Neuronal stem cell (in vitro differentiated cells): Measurements from ENCODE around the gene AMBRA1.
A peak's percentile ranks its signal among the peaks of the same experiment; 100 is the strongest.

Source experiments
- DNase-seq: peaks from one replicate; pipeline ENCODE4 v3.0.0-alpha.2; 2013; ENCODE audit warnings: low spot score
- H2AFZ ChIP-seq: one replicate; pipeline ENCODE4 v1.6.1; 2013; ENCODE audit warnings: mild to moderate bottlenecking, low read length, inconsistent platforms
- H2AK5ac ChIP-seq: 2 replicates; pipeline ENCODE4 v1.6.1; 2013; ENCODE audit warnings: low read depth, mild to moderate bottlenecking, inconsistent platforms, low read length, moderate library complexity, mixed read lengths
- H2BK120ac ChIP-seq: 2 replicates; pipeline ENCODE4 v1.6.1; 2013; ENCODE audit warnings: low read depth, mild to moderate bottlenecking, inconsistent platforms, low read length, moderate library complexity, mixed read lengths
- H2BK12ac ChIP-seq: one replicate; pipeline ENCODE4 v1.6.1; 2013; ENCODE audit warnings: low read length, inconsistent platforms
- H2BK15ac ChIP-seq: 2 replicates; pipeline ENCODE4 v1.6.1; 2013; ENCODE audit warnings: mild to moderate bottlenecking, low read length, inconsistent platforms, mixed read lengths
- H2BK5ac ChIP-seq: one replicate; pipeline ENCODE4 v1.6.1; 2013; ENCODE audit warnings: inconsistent platforms, mild to moderate bottlenecking, low read length, moderate library complexity
- H3K14ac ChIP-seq: one replicate; pipeline ENCODE4 v1.6.1; 2013; ENCODE audit warnings: low read length, inconsistent platforms
- H3K18ac ChIP-seq: 2 replicates; pipeline ENCODE4 v1.6.1; 2013; ENCODE audit warnings: low read length, inconsistent platforms
- H3K23ac ChIP-seq: 2 replicates; pipeline ENCODE4 v1.6.1; 2013; ENCODE audit warnings: low read depth, mild to moderate bottlenecking, mixed read lengths, low read length, inconsistent platforms; ENCODE audit not compliant: poor library complexity
- H3K27ac ChIP-seq: replicated peaks from 3 replicates; pipeline ENCODE4 v1.5.1; 2013; ENCODE audit warnings: low read length, inconsistent platforms
- H3K27me3 ChIP-seq, 3 experiments: 2 replicates each; pipeline ENCODE4 v1.6.1; 2013; ENCODE audit warnings: low read length in 3 of 3, mild to moderate bottlenecking in 2 of 3, inconsistent platforms in 1 of 3, low read depth in 1 of 3, mixed read lengths in 1 of 3, moderate library complexity in 1 of 3; ENCODE audit not compliant: control insufficient read depth in 3 of 3, insufficient read depth in 3 of 3
- H3K36me3 ChIP-seq, 2 donors: replicated peaks in 1 of 2; 2 replicates each; pipeline ENCODE4 v1.6.1; 2013; ENCODE audit warnings: low read length in 2 of 2; ENCODE audit not compliant: control insufficient read depth in 2 of 2, insufficient read depth in 2 of 2
- H3K4ac ChIP-seq: 2 replicates; pipeline ENCODE4 v1.6.1; 2013; ENCODE audit warnings: inconsistent platforms, mild to moderate bottlenecking, low read length, moderate library complexity
- H3K4me1 ChIP-seq, 2 donors: 1 replicate in 1 of 2; 2 replicates in 1 of 2; pipeline ENCODE4 v1.6.1; 2013; ENCODE audit warnings: low read length in 2 of 2, low read depth in 1 of 2; ENCODE audit not compliant: control insufficient read depth in 2 of 2, insufficient read depth in 1 of 2
- H3K4me2 ChIP-seq: one replicate; pipeline ENCODE4 v1.6.1; 2013; ENCODE audit warnings: mild to moderate bottlenecking, low read length, inconsistent platforms; ENCODE audit not compliant: insufficient read depth, poor library complexity, severe bottlenecking
- H3K4me3 ChIP-seq, 2 donors: 2 replicates each; pipeline ENCODE4 v1.5.1; 2013; ENCODE audit warnings: low read length in 2 of 2, mild to moderate bottlenecking in 2 of 2, inconsistent platforms in 1 of 2, moderate library complexity in 1 of 2
- H3K79me1 ChIP-seq: one replicate; pipeline ENCODE4 v1.6.1; 2013; ENCODE audit warnings: low read depth, mild to moderate bottlenecking, inconsistent platforms, low read length, moderate library complexity
- H3K9ac ChIP-seq: one replicate; pipeline ENCODE4 v1.6.1; 2013; ENCODE audit warnings: mild to moderate bottlenecking, low read depth, low read length, inconsistent platforms; ENCODE audit not compliant: poor library complexity
- H3K9me3 ChIP-seq, 2 donors: replicated peaks in 1 of 2; 2 replicates each; pipeline versions ENCODE3 to v1.6.1; 2013; ENCODE audit warnings: low read length in 2 of 2, mild to moderate bottlenecking in 2 of 2, inconsistent platforms in 1 of 2, low read depth in 1 of 2, mixed read lengths in 1 of 2, moderate library complexity in 1 of 2; ENCODE audit not compliant: control insufficient read depth in 2 of 2, insufficient read depth in 1 of 2
- H4K8ac ChIP-seq: one replicate; pipeline ENCODE4 v1.6.1; 2013; ENCODE audit warnings: low read depth, mild to moderate bottlenecking, inconsistent platforms, low read length, moderate library complexity
- H4K91ac ChIP-seq: one replicate; pipeline ENCODE4 v1.6.1; 2013; ENCODE audit warnings: low read length, low read depth, mild to moderate bottlenecking, inconsistent platforms; ENCODE audit not compliant: poor library complexity
- WGBS, 2 donors: extraction: QIAGEN DNeasy Blood & Tissue Kit; methylation state at CpG; one replicate each; pipeline ENCODE4 v1.1.7; 2013; ENCODE audit warnings: missing lambda C conversion rate in 2 of 2, mixed read lengths in 1 of 2; ENCODE audit not compliant: insufficient read length in 2 of 2, insufficient replicate concordance in 1 of 2; ENCODE audit errors: extremely low coverage in 2 of 2; 5-methylcytosine and 5-hydroxymethylcytosine counted together

AMBRA1 gene

GRCh38 chr11:46402957-46403902, 190.6 kb downstream of the AMBRA1 start:
- no CpG with 5 or more reads among the region's 6 CpGs for WGBS, 2 donors
- Histone ChIP-seq H3K27ac (no peak overlapping the region), H3K9me3 (no peaks in the 10 kb centered on the region), H3K23ac (no peak overlapping the region), H3K9ac (no peak overlapping the region), H2BK12ac (no peak overlapping the region), H3K14ac (no peak overlapping the region), H3K18ac (no peak overlapping the region), H2AFZ (no peak overlapping the region), H2BK120ac (no peak overlapping the region), H3K79me1 (no peaks in the 10 kb centered on the region), H3K4me2 (no peak overlapping the region), H2AK5ac (no peak overlapping the region), H2BK15ac (no peak overlapping the region), H3K4ac (no peak overlapping the region), H4K8ac (no peak overlapping the region), H3K27me3 (no peaks in the 10 kb centered on the region), H3K4me1 (peaks cover 0 to 2% of the 10 kb centered on the region in 2 donors), H3K36me3 (peaks cover 17 to 61% of the 10 kb centered on the region in 2 donors), H2BK5ac (no peak overlapping the region), H3K4me3 (no peak overlapping the region), H4K91ac (peak overlapping the region; percentile 39)
- DNase-seq = no peak

GRCh38 chr11:46397526-46397925, 196.3 kb downstream of the AMBRA1 start:
- H3K4me1 ChIP-seq = peaks cover 2 to 5% of the 10 kb centered on the region in 2 donors
- H3K23ac ChIP-seq = no peak overlapping the region
- no peaks in the 10 kb centered on the region for H3K79me1 ChIP-seq
- H3K27me3 ChIP-seq = peaks cover 0 to 9% (median 0%) of the 10 kb centered on the region in 3 experiments
- H3K9me3 ChIP-seq = no peaks in the 10 kb centered on the region
- H2BK120ac ChIP-seq = no peak overlapping the region
- peaks cover 13 to 41% of the 10 kb centered on the region in 2 donors for H3K36me3 ChIP-seq
- H3K27ac ChIP-seq = no peak overlapping the region
- no peak overlapping the region for H3K4me2 ChIP-seq
- no peak overlapping the region for H3K9ac ChIP-seq
- H2BK12ac ChIP-seq = no peak overlapping the region
- DNase-seq = no peak
- H3K4ac ChIP-seq = no peak overlapping the region
- H3K4me3 ChIP-seq = peak overlapping the region in 1 of 2 donors; percentile 34
- no peak overlapping the region for H2BK15ac ChIP-seq
- no peak overlapping the region for H3K18ac ChIP-seq
- H2AK5ac ChIP-seq = no peak overlapping the region
- WGBS, 2 donors = no CpG with 5 or more reads among the region's 19 CpGs
- no peak overlapping the region for H4K8ac ChIP-seq
- H2AFZ ChIP-seq = no peak overlapping the region
- H2BK5ac ChIP-seq = no peak overlapping the region
- no peak overlapping the region for H4K91ac ChIP-seq
- no peak overlapping the region for H3K14ac ChIP-seq

- H2BK5ac ChIP-seq = no peak overlapping the region
- no peak overlapping the region for H3K18ac ChIP-seq
- H3K27ac ChIP-seq = no peak overlapping the region
- no peak overlapping the region for H4K91ac ChIP-seq
- H3K23ac ChIP-seq = no peak overlapping the region
- H3K9me3 ChIP-seq = peaks cover 0 to 3% of the 10 kb centered on the region in 2 donors
- peaks cover 12 to 13% of the 10 kb centered on the region in 2 donors for H3K4me1 ChIP-seq
- no peak overlapping the region for H2BK120ac ChIP-seq
- WGBS, 2 donors = no CpG with 5 or more reads among the region's 4 CpGs
- no peak overlapping the region for H3K4me3 ChIP-seq
- no peak overlapping the region for H2AK5ac ChIP-seq
- no peak overlapping the region for H2BK15ac ChIP-seq
- no peak for DNase-seq
- no peak overlapping the region for H4K8ac ChIP-seq
- no peak overlapping the region for H3K14ac ChIP-seq
- peaks cover 12 to 27% of the 10 kb centered on the region in 2 donors for H3K36me3 ChIP-seq
- no peak overlapping the region for H3K9ac ChIP-seq
- H3K4ac ChIP-seq = no peak overlapping the region
- H3K4me2 ChIP-seq = no peak overlapping the region
- H3K27me3 ChIP-seq = peaks cover 19 to 42% (median 25%) of the 10 kb centered on the region in 3 experiments
- no peaks in the 10 kb centered on the region for H3K79me1 ChIP-seq
- H2BK12ac ChIP-seq = no peak overlapping the region
- H2AFZ ChIP-seq = no peak overlapping the region
Measured at GRCh38 chr11:46393759-46394158, 200.1 kb downstream of the AMBRA1 start.

GRCh38 chr11:46393231-46393616, 200.6 kb downstream of the AMBRA1 start:
- H2AFZ ChIP-seq = no peak overlapping the region
- no peaks in the 10 kb centered on the region for H3K79me1 ChIP-seq
- H3K18ac ChIP-seq = no peak overlapping the region
- no peak overlapping the region for H4K8ac ChIP-seq
- no CpG with 5 or more reads among the region's 4 CpGs for WGBS, 2 donors
- no peak overlapping the region for H3K9ac ChIP-seq
- no peak overlapping the region for H2BK120ac ChIP-seq
- H3K4me3 ChIP-seq = peak overlapping the region in 1 of 2 donors; percentile 52
- H3K9me3 ChIP-seq = peaks cover 0 to 3% of the 10 kb centered on the region in 2 donors
- H2BK12ac ChIP-seq = no peak overlapping the region
- no peak overlapping the region for H4K91ac ChIP-seq
- peaks cover 12 to 26% of the 10 kb centered on the region in 2 donors for H3K36me3 ChIP-seq
- peaks cover 19 to 48% (median 30%) of the 10 kb centered on the region in 3 experiments for H3K27me3 ChIP-seq
- H2AK5ac ChIP-seq = no peak overlapping the region
- no peak overlapping the region for H2BK15ac ChIP-seq
- H3K27ac ChIP-seq = no peak overlapping the region
- peak overlapping the region; percentile 91 for H3K4me2 ChIP-seq
- no peak for DNase-seq
- H3K14ac ChIP-seq = no peak overlapping the region
- peaks cover 12 to 18% of the 10 kb centered on the region in 2 donors for H3K4me1 ChIP-seq
- no peak overlapping the region for H3K4ac ChIP-seq
- no peak overlapping the region for H3K23ac ChIP-seq
- no peak overlapping the region for H2BK5ac ChIP-seq
